CD4-positive, alpha-beta T cell treated with Interleukin-6 for 4 hours (primary cell): Measurements from ENCODE around the gene INCENP.

Experiments
- DNase-seq: peaks from one replicate; pipeline ENCODE4 v3.0.0-alpha.2; 2020; ENCODE audit warnings: mixed read lengths

The INCENP gene

DNA sequence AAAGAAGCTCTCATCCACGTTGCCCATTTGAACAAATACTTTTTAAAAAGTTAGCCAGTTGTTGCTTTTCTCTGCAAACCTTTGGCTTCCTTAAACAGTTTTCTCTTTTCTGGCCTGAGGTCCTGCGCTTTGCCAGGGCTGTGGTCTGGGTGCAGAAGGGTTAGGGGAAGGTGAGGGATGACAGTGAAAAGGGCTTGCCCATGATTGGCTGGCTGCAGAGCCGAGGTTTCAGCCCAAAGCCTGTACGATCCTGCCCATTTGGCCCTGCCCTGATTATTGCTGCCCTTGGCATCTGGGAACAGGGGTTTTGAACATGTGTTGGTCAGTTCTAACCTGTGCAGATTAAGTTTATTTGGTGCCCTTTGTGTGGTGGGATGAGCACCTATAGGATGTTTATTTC lies 1.5 kb downstream of the INCENP start:
- DNase-seq = no peak

DNA sequence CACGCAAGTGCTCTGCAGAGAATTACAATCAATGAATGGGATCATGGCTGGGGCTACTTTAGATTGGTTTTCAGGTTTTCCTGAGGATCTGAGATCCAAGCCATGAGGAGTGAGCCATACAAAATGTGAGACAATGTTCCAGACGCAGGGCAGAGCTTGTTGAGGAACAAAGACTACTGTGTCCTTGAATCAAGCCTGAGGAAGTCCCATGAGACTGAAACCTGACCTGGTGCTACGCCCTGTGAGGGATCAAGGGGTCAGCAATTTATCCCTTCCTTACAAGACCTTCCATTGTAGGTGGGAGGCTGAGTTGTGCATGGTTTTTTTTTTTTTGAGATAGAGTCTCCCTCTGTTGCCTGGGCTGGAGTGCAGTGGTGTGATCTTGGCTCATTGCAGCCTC lies 2.1 kb downstream of the INCENP start:
- DNase-seq = no peak

DNA sequence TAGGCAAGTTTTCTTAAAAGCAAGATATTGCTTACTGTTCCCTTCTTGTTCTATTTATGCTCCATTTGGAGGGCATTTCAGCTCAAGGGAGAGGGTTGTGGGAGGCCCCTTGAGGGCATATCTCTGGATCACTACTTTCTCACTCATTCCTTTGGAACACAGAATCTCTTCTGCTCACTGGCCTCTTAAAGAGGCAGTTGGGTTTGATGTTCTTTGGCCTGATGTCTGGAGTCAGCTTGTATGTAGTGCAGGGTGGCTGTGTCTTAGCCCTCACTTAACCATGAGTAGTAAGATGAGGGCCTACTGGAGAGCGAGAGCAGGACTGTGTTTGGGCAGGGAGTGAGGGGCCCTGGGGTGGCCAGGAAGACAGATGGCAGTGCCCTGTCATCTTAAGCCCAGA lies 3.6 kb downstream of the INCENP start:
- DNase-seq = no peak

- no peak for DNase-seq
These were observed 4.3 kb downstream of the INCENP start for GRCh38 chr11:62127941-62128770.

DNA sequence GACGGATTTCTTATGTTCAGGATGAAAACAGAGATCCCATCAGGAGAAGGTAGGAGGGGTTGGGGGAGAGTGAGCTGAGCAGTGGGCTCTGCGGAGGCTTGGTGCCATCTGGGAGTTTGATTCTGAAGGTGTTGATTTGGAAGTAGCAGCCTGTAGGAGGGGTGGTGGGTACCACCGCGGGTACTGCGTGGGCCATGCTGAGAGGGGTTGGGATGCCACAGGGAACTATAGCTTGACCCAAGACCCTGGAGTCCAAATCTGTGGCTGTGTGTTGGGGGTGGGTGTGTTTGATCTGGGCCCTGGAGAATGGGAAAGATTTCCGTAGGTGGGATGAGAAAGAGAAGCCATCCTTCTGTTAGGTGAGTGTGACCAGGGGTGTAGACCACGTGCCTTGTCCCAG lies 5.0 kb downstream of the INCENP start:
- DNase-seq = no peak

DNA sequence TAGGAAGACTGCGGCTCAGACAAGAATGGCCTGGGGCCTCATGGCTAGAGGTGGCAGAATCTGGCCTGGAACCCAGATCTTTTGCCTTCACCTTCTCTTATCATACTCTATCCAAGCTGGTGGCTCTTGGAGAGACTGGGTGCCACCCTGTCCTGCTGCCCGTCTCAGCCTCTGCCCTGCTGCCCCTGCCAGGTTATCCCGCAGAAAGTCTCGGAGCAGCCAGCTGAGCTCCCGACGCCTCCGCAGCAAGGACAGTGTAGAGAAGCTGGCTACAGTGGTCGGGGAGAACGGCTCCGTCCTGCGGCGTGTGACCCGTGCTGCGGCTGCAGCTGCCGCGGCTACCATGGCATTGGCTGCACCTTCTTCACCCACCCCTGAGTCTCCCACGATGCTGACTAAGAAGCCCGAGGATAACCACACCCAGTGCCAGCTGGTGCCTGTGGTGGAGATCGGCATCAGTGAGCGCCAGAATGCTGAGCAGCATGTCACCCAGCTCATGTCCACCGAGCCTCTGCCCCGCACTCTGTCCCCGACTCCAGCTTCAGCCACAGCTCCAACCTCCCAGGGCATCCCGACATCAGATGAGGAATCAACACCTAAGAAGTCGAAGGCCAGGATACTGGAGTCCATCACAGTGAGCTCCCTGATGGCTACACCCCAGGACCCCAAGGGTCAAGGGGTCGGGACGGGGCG lies 5.9 kb downstream of the INCENP start:
- DNase-seq = no peak

- no peak for DNase-seq
These were observed 6.7 kb downstream of the INCENP start for GRCh38 chr11:62130283-62131169.

- DNase-seq = no peak
These were observed 7.3 kb downstream of the INCENP start for GRCh38 chr11:62131170-62131464.

DNA sequence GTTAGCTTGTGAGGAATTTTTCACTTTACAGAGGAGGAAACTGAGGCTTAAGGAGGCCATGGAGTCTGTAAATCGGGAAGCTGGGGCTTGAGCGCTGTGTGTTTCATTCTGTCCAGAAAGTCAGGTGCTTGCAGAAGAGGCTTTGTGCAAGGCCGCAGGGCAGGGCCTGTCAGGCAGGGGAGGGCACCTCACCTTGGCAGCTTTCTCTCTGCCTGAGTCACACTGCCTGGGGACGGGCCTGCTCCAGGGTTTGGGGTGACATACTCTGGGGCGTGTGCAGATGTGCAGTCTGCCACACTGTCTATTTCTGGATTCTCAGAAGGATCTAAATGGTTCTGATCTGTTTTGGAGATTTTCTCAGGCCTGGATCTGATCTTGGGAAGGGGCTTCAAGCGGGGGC lies 8.4 kb downstream of the INCENP start:
- no peak for DNase-seq

DNA sequence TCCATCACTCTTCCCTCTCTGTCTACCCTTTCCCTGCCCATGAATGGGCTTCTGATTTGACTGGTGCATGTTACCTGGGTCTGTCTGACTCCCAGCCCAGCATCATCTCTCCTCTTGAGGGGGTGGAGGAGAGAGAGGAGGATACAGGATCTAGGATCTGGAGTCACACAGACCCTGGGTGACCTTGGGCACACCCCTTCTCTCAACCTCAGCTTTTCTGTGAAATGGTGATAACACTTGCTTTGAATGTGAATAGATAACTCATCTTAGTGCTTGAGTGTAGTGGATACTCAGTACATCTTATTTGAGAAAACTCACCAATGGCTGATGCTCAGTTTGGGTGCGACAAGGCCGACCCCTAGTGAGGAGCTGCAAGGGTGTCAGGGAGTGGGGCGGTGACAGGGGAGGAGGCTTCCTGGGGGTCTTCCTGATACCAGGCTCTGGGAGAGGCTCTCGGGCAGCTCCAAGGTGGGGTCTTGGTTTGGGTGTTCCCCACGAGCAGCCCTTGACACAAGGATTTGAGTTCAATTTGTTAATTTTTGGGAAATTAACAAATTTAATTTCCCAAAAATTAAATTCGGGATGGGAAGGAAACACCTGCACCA lies 9.0 kb downstream of the INCENP start:
- no peak for DNase-seq

GRCh38 chr11:62133328-62134065 lies 9.7 kb downstream of the INCENP start:
- no peak for DNase-seq

- DNase-seq = no peak
These were observed 13.6 kb downstream of the INCENP start for GRCh38 chr11:62137276-62137861.

DNA sequence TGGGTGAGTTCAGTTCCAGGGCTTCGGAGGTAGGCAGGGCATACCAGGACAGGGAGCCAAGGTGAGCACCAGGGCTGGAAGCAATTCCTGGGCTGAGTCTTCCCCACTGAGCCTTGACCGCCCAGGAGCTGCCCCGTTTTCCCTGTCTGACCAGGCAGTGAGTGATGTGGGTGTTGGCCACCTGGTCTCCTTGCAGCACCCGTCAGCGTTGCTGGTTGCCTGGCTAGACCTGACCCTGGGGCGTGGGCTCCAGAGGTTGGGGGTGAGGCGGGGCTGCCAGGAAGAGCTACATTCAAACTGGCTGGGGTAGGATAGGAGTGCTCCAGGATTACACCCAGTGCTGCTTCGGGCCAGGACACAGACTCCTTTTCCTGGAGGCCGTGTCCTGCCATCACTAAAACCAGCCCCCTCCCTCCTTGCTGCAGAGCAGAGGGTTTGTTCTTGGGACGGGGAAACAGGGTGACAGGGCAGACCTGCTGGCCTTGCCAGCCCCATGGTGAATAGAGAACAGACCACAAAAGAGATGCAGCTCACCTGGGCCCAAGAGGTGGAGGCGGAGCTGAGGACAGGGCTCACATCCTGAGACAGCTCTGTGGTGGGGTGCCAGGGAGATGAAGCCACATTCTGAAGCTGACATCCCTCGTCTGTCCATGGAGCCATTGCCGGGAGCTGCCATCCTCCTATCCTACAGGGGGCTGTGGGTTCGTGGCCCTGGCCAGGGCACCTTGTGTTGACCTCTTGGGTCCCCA lies 14.2 kb downstream of the INCENP start:
- no peak for DNase-seq

DNA sequence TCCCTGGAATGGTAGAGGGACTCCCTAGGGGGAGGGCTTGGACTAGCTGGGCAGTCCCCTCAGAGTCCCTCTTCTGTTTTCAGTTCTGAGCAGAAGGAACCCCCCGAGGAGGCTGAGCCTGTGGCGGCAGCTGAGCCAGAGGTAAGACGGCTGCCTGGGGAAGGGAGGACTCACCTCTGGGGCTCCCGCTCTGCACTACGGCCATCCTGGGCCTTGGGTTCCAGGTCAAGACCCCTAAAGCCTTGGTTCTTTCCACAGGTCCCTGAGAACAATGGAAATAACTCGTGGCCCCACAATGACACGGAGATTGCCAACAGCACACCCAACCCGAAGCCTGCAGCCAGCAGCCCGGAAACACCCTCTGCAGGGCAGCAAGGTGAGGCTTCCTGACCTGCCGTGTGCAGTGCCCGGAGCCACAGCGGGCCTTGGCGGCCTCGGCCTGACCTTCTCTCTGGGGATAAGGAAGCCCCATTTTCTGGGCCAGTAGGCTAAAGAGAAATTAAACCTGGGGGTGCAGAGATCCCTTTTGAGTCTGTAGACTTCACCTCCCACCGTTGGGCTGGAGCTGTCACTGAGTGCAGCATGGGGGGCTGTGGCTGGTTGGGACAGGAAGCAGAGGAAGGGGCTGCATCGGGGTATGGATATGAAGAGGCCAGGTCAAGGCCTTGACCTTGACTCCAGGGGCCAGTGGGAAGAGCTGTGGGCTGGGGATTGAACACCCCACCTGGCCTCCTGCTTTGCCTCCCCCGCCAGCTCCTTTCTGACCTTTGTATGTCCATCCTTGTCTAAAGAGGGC lies 15.0 kb downstream of the INCENP start:
- no peak for DNase-seq

GRCh38 chr11:62139526-62140303 lies 15.9 kb downstream of the INCENP start:
- no peak for DNase-seq

DNA sequence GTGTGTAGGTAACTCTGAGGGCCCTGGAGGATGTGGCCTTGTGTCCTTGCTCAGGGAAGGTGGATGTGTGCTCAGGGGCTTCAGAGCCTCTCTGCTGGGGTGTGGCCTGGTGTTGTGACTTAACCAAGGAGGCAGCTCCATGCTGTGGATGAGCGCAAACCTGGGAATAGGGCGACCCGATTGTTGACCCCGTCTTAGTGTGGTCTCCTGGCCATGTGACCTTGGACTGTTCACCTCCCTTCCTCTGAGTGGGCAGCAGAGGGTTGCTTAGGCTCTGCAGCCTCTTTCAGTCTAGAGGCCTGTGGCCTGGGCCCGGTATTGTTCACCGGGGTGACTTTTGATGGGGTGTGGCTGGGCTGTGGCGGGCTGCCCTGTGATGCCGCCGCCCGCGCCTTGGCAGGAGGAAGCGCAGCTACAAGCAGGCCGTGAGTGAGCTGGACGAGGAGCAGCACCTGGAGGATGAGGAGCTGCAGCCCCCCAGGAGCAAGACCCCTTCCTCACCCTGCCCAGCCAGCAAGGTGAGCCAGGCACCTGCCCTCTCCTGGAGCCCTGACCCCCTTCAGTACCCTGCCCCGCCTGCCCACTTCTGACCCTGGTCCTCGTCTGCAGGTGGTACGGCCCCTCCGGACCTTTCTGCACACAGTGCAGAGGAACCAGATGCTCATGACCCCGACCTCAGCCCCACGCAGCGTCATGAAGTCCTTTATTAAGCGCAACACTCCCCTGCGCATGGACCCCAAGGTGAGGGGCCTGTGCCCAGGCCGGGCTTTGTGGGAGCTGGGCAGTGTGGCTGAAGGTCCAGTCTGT lies 16.7 kb downstream of the INCENP start:
- DNase-seq = no peak

- no peak for DNase-seq
These were observed 17.6 kb downstream of the INCENP start for GRCh38 chr11:62141111-62142042.

- DNase-seq = no peak
These were observed 18.2 kb downstream of the INCENP start for GRCh38 chr11:62142043-62142375.
